ENCODE data around the gene AKAP10.

DNA sequence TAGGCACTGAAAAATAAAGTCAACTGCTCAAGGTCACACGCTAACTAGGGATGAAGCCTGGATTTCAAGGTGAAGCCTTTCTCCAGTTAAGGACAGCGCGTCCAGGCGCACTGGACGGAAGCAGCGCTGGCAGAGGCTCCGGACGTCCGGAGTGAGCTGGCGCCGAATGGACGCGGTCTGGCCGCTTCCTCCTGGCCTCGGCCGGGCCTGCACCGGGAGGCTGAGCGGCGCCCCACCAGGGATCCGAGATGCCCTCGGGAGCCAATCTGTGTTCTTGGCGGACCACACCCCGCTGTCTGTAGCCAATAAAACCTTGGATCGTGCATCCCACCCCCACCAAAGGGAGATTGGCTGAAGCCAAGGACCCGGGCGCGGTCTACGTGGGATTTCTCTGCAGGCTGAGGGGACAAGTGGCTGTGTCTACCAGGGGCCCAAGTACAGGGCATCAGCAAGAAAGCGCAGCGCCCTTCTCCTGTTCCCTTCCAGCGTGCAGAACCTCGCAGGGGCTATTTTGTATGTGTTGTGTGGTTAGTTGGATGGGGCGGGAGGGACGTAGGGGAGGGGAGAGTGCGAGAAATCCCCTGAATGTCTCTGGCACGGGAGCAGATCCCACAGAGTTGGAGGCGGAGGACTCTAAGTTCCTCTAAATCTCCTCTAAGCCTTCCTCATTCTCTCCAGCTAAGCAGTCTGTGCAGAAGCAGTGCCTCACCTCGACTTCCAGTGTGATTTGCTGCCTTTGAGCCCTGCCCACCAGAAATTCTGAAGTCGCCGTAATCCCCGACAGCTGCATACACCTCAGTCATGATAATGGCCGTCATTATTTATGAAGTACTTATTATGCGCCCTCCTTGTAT, 2.5 kb upstream of the AKAP10 start:
- TF ChIP-seq, protein P1, sequence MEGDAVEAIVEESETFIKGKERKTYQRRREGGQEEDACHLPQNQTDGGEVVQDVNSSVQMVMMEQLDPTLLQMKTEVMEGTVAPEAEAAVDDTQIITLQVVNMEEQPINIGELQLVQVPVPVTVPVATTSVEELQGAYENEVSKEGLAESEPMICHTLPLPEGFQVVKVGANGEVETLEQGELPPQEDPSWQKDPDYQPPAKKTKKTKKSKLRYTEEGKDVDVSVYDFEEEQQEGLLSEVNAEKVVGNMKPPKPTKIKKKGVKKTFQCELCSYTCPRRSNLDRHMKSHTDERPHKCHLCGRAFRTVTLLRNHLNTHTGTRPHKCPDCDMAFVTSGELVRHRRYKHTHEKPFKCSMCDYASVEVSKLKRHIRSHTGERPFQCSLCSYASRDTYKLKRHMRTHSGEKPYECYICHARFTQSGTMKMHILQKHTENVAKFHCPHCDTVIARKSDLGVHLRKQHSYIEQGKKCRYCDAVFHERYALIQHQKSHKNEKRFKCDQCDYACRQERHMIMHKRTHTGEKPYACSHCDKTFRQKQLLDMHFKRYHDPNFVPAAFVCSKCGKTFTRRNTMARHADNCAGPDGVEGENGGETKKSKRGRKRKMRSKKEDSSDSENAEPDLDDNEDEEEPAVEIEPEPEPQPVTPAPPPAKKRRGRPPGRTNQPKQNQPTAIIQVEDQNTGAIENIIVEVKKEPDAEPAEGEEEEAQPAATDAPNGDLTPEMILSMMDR (IDR thresholded peaks at IDR 0.05; ENCODE audit: low read length) = no peak
- TF ChIP-seq EZH2 (optimal IDR thresholded peaks at IDR 0.05; ENCODE audit: low read depth, low read length) = no peak
- TF ChIP-seq EZH2phosphoT487 (IDR thresholded peaks at IDR 0.05; ENCODE audit: low read length) = no peak

Measured in MM.1S (cell line).